ENCODE measurements around the gene ABCB11. TPM values are rescaled to one million over a fixed set of nuclear protein-coding genes. Genes with fewer than 3 reads are reported as not detected.

ABCB11 gene
- total and polyA plus RNA-seq, 9 donors: under 0.01 to 0.18 (median 0.03) TPM; not detected in 4

DNA sequence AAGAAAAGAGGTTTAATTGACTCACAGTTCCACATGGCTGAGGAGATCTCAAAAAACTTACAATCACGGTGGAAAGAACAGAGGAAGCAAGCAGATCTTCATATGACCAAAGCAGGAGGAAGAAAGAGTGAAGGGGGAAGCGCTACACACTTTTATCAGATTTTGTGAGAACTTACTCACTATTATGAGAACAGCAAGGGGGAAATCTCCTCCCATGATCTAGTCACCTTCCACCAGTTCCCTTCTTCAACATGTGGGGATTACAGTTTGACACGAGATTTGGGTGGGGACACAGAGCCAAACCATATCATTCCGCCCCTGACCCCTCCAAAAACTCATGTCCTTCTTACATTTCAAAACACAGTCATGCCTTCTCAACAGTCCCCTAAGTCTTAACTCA lies 75.8 kb downstream of the ABCB11 start:
- no peak overlapping the region for H3K4me3 ChIP-seq
- no peaks in the 10 kb centered on the region for H3K36me3 ChIP-seq
- DNase-seq: no peak
- no peak overlapping the region for H3K27ac ChIP-seq
- intact Hi-C loops (cut with DNase I): no loop called here
- H3K4me1 ChIP-seq (ENCODE audit: insufficient read depth): no peaks in the 10 kb centered on the region
- 85 to 88% (median 88%) methylated on average over 4 of the region's 4 CpGs for WGBS, 3 donors
- TF ChIP-seq, protein P1, sequence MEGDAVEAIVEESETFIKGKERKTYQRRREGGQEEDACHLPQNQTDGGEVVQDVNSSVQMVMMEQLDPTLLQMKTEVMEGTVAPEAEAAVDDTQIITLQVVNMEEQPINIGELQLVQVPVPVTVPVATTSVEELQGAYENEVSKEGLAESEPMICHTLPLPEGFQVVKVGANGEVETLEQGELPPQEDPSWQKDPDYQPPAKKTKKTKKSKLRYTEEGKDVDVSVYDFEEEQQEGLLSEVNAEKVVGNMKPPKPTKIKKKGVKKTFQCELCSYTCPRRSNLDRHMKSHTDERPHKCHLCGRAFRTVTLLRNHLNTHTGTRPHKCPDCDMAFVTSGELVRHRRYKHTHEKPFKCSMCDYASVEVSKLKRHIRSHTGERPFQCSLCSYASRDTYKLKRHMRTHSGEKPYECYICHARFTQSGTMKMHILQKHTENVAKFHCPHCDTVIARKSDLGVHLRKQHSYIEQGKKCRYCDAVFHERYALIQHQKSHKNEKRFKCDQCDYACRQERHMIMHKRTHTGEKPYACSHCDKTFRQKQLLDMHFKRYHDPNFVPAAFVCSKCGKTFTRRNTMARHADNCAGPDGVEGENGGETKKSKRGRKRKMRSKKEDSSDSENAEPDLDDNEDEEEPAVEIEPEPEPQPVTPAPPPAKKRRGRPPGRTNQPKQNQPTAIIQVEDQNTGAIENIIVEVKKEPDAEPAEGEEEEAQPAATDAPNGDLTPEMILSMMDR (IDR thresholded peaks at IDR 0.05): no peak
- TF ChIP-seq POLR2A (IDR thresholded peaks at IDR 0.05) (no peak), EP300 (IDR thresholded peaks at IDR 0.05) (no peak)
- H3K9me3 ChIP-seq: no peaks in the 10 kb centered on the region
- no peaks in the 10 kb centered on the region for H3K27me3 ChIP-seq

DNA sequence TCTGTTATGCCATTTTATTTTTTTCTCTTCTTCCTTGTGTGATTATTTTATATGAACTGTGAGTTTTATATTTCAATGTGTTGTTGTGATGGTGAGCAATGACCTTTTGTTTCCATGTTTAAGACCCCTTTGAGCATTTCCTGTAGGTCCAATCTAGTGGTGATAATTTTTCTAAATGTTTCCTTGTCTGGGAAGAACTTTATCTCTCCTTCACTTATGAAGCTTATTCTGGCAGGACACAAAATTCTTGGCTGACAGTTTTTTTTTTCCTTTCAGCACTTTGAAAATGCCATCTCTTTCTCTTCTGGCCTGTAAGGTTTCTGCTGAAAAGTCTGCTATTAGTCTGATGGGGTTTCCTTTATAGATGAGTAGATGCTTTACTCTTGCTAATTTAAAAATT lies 76.9 kb downstream of the ABCB11 start:
- H3K9me3 ChIP-seq: no peaks in the 10 kb centered on the region
- no peak overlapping the region for H3K4me3 ChIP-seq
- no peaks in the 10 kb centered on the region for H3K27me3 ChIP-seq
- TF ChIP-seq, protein P1 (IDR thresholded peaks at IDR 0.05): no peak
- TF ChIP-seq POLR2A (IDR thresholded peaks at IDR 0.05): no peak
- TF ChIP-seq EP300 (IDR thresholded peaks at IDR 0.05): no peak
- no peak overlapping the region for H3K27ac ChIP-seq
- DNase-seq: no peak
- H3K4me1 ChIP-seq (ENCODE audit: insufficient read depth): no peaks in the 10 kb centered on the region
- intact Hi-C loops (cut with DNase I): no loop called here
- no peaks in the 10 kb centered on the region for H3K36me3 ChIP-seq

DNA sequence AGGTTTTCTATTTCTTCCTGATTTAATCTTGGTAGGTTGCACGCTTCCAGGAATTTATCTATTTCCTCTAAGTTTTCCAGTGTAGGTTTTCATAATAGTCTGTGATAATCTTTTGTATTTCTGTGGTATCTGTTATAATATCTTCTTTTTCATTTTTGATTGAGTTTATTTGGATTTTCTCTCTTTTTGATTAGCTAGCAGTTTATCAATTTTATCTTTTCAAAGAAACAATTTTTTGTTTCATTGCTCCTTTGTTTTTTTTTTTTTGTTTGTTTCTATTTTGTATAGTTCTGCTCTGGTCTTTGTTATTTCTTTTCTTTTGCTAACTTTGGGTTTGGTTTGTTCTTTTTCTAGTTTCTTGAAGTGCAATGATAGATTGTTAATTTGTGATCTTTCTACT lies 78.7 kb downstream of the ABCB11 start:
- Histone ChIP-seq H3K27me3 (no peaks in the 10 kb centered on the region), H3K4me1 (ENCODE audit: insufficient read depth) (no peaks in the 10 kb centered on the region), H3K4me3 (no peak overlapping the region), H3K36me3 (no peaks in the 10 kb centered on the region), H3K27ac (no peak overlapping the region), H3K9me3 (no peaks in the 10 kb centered on the region)
- WGBS, 3 donors: 76 to 81% (median 81%) methylated on average over 1 of the region's 1 CpG
- DNase-seq: no peak
- intact Hi-C loops (cut with DNase I): no loop called here
- TF ChIP-seq POLR2A (IDR thresholded peaks at IDR 0.05): no peak
- TF ChIP-seq, protein P1 (IDR thresholded peaks at IDR 0.05): no peak
- no peak for TF ChIP-seq EP300 (IDR thresholded peaks at IDR 0.05)

DNA sequence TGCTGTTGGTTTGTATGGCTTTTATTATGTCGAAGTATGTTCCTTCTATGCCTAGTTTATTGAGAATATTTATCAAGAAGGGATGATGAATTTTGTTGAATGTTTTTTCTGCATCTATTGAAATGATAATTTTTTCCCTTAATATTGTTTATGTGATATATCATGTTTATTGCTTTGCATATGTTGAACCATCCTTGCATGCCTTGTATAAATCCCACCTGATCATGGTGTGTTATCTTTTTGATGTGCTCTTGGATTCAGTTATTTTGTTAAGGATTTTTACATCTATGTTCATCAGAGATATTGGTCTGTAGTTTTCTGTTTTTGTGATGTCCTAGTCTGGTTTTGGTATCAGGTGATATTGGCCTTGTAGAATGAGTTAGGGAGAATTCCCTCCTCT lies 79.3 kb downstream of the ABCB11 start:
- Histone ChIP-seq H3K4me3 (no peak overlapping the region), H3K27ac (no peak overlapping the region), H3K27me3 (no peaks in the 10 kb centered on the region), H3K4me1 (ENCODE audit: insufficient read depth) (no peaks in the 10 kb centered on the region), H3K36me3 (no peaks in the 10 kb centered on the region), H3K9me3 (no peaks in the 10 kb centered on the region)
- intact Hi-C loops (cut with DNase I): no loop called here
- no peak for DNase-seq
- 83 to 92% (median 84%) methylated on average over 1 of the region's 1 CpG for WGBS, 3 donors
- no peak for TF ChIP-seq EP300 (IDR thresholded peaks at IDR 0.05)
- TF ChIP-seq POLR2A (IDR thresholded peaks at IDR 0.05): no peak
- TF ChIP-seq, protein P1 (IDR thresholded peaks at IDR 0.05): no peak

DNA sequence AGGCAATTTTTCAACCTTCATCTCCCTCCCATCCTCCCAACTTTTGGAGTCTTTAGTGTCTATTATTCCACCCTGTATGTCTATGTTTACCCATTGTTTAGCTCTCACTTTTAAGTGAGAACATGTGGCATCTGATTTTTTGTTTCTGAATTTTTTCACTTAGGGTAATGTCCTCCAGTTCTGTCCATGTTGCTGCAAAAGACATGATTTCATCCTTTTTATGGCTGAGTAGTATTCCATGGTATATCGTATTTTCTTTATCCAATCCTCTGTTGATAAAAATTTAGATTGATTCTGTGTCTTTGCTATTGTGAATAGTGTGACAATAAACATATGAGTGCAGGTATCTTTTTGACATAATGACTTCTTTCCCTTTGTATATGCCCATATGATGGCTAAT lies 81.8 kb downstream of the ABCB11 start:
- intact Hi-C loops (cut with DNase I): no loop called here
- WGBS, 3 donors: 92 to 95% (median 93%) methylated on average over 1 of the region's 1 CpG
- no peaks in the 10 kb centered on the region for H3K4me1 ChIP-seq (ENCODE audit: insufficient read depth)
- H3K4me3 ChIP-seq: no peak overlapping the region
- no peaks in the 10 kb centered on the region for H3K9me3 ChIP-seq
- DNase-seq: no peak
- no peaks in the 10 kb centered on the region for H3K27me3 ChIP-seq
- no peaks in the 10 kb centered on the region for H3K36me3 ChIP-seq
- no peak overlapping the region for H3K27ac ChIP-seq
- TF ChIP-seq POLR2A (IDR thresholded peaks at IDR 0.05) (no peak), EP300 (IDR thresholded peaks at IDR 0.05) (no peak)
- TF ChIP-seq, protein P1 (IDR thresholded peaks at IDR 0.05): no peak
